ENCODE results near the gene STON1. TPM values are rescaled to one million over a fixed set of nuclear protein-coding genes. Genes with fewer than 3 reads are reported as not detected.
"Not testable (repeated sequence)": the region's sequence is repeated elsewhere in the genome, so short reads cannot be mapped to it uniquely, and the experiment has no call there.

Gene STON1
- total RNA-seq, 1 donor from 2014 or later = 0.88 TPM

GRCh38 chr2:48541666-48542389 lies 11.9 kb downstream of the STON1 start:
- Histone ChIP-seq H3K4me3 (ENCODE audit: low read depth, low read length) (no peak overlapping the region), H3K36me3 (ENCODE audit: control insufficient read depth, insufficient read depth, low read length) (no peaks in the 10 kb centered on the region), H3K27me3 (ENCODE audit: control insufficient read depth, insufficient read depth, low read length) (no peaks in the 10 kb centered on the region)
- no peak for DNase-seq (ENCODE audit: low read depth)
- no peak for TF ChIP-seq CTCF (IDR thresholded peaks at IDR 0.05; ENCODE audit: insufficient read depth, low read length, poor library complexity, severe bottlenecking)

GRCh38 chr2:48543895-48544294 lies 13.9 kb downstream of the STON1 start:
- H3K27me3 ChIP-seq (ENCODE audit: control insufficient read depth, insufficient read depth, low read length) = no peaks in the 10 kb centered on the region
- no peak for TF ChIP-seq CTCF (IDR thresholded peaks at IDR 0.05; ENCODE audit: insufficient read depth, low read length, poor library complexity, severe bottlenecking)
- H3K36me3 ChIP-seq (ENCODE audit: control insufficient read depth, insufficient read depth, low read length) = no peaks in the 10 kb centered on the region
- DNase-seq (ENCODE audit: low read depth) = no peak
- no peak overlapping the region for H3K4me3 ChIP-seq (ENCODE audit: low read depth, low read length)

GRCh38 chr2:48545244-48545643 lies 15.3 kb downstream of the STON1 start:
- no peaks in the 10 kb centered on the region for H3K36me3 ChIP-seq (ENCODE audit: control insufficient read depth, insufficient read depth, low read length)
- TF ChIP-seq CTCF (IDR thresholded peaks at IDR 0.05; ENCODE audit: insufficient read depth, low read length, poor library complexity, severe bottlenecking) = no peak
- no peak overlapping the region for H3K4me3 ChIP-seq (ENCODE audit: low read depth, low read length)
- no peaks in the 10 kb centered on the region for H3K27me3 ChIP-seq (ENCODE audit: control insufficient read depth, insufficient read depth, low read length)
- DNase-seq (ENCODE audit: low read depth) = no peak

- Histone ChIP-seq H3K36me3 (ENCODE audit: control insufficient read depth, insufficient read depth, low read length) (no peaks in the 10 kb centered on the region), H3K4me3 (ENCODE audit: low read depth, low read length) (no peak overlapping the region), H3K27me3 (ENCODE audit: control insufficient read depth, insufficient read depth, low read length) (no peaks in the 10 kb centered on the region)
- no peak for DNase-seq (ENCODE audit: low read depth)
- TF ChIP-seq CTCF (IDR thresholded peaks at IDR 0.05; ENCODE audit: insufficient read depth, low read length, poor library complexity, severe bottlenecking) = no peak
Observed at GRCh38 chr2:48548840-48549239, 18.9 kb downstream of the STON1 start.

GRCh38 chr2:48549972-48550371 lies 20.0 kb downstream of the STON1 start:
- no peaks in the 10 kb centered on the region for H3K36me3 ChIP-seq (ENCODE audit: control insufficient read depth, insufficient read depth, low read length)
- H3K4me3 ChIP-seq (ENCODE audit: low read depth, low read length) = no peak overlapping the region
- no peaks in the 10 kb centered on the region for H3K27me3 ChIP-seq (ENCODE audit: control insufficient read depth, insufficient read depth, low read length)
- no peak for DNase-seq (ENCODE audit: low read depth)
- TF ChIP-seq CTCF (IDR thresholded peaks at IDR 0.05; ENCODE audit: insufficient read depth, low read length, poor library complexity, severe bottlenecking) = no peak

GRCh38 chr2:48551548-48551947 lies 21.6 kb downstream of the STON1 start:
- no peak for TF ChIP-seq CTCF (IDR thresholded peaks at IDR 0.05; ENCODE audit: insufficient read depth, low read length, poor library complexity, severe bottlenecking)
- no peaks in the 10 kb centered on the region for H3K36me3 ChIP-seq (ENCODE audit: control insufficient read depth, insufficient read depth, low read length)
- no peaks in the 10 kb centered on the region for H3K27me3 ChIP-seq (ENCODE audit: control insufficient read depth, insufficient read depth, low read length)
- H3K4me3 ChIP-seq (ENCODE audit: low read depth, low read length) = no peak overlapping the region
- DNase-seq (ENCODE audit: low read depth) = no peak

- H3K36me3 ChIP-seq (ENCODE audit: control insufficient read depth, insufficient read depth, low read length); H3K4me3 ChIP-seq (ENCODE audit: low read depth, low read length); H3K27me3 ChIP-seq (ENCODE audit: control insufficient read depth, insufficient read depth, low read length); DNase-seq (ENCODE audit: low read depth): not testable (repeated sequence)
Observed at GRCh38 chr2:48555071-48555470, 25.1 kb downstream of the STON1 start.
